PC-9 (cell line): Measurements from ENCODE around the gene ZDHHC16. TPM values are rescaled to one million over a fixed set of nuclear protein-coding genes. Genes with fewer than 3 reads are reported as not detected.
"Not testable (repeated sequence)": the region's sequence is repeated elsewhere in the genome, so short reads cannot be mapped to it uniquely, and the experiment has no call there.

ENCODE experiments used
- BruUV-seq: library from RNA; stranded (reverse); fragments of 400-500 nt; replicated peaks from 2 replicates; lab custom pipeline; 2021; lab: Mats Ljungman, UMichigan
- CTCF ChIA-PET: fragments of 300-600 bp; sonication (Branson Sonifier 250); formaldehyde crosslinking; loops from one replicate; lab custom pipeline; 2022; ENCODE audit warnings: antibody characterized with exemption; lab: Charles Lee
- POLR2A ChIA-PET: fragments of 300-600 bp; sonication (Branson Sonifier 250); formaldehyde crosslinking; loops from one replicate; lab custom pipeline; 2022; ENCODE audit warnings: antibody characterized with exemption; ENCODE audit not compliant: unreplicated experiment; lab: Charles Lee
- DNase-seq, 2 experiments: peaks; one replicate each; pipeline versions ENCODE4 v3.0.0 to v3.0.0-alpha.2; 2015 to 2022; ENCODE audit warnings: mixed read lengths in 1 of 2
- H2AFZ ChIP-seq: fragments of 200-600 bp; sonication (generic); 2 replicates; pipeline ENCODE4 v1.8.1; 2017; ENCODE audit warnings: antibody characterized with exemption
- H3F3A ChIP-seq: fragments of 200-600 bp; sonication (generic); 2 replicates; pipeline ENCODE4 v1.8.1; 2017; ENCODE audit warnings: antibody characterized with exemption, mild to moderate bottlenecking, low read depth; ENCODE audit not compliant: insufficient read depth
- H3K27ac ChIP-seq: fragments of 200-600 bp; sonication (generic); 2 replicates; pipeline ENCODE4 v1.6.1; 2016; ENCODE audit warnings: mixed run types
- H3K27me3 ChIP-seq: fragments of 200-600 bp; sonication (generic); 2 replicates; pipeline ENCODE4 v1.6.1; 2016; ENCODE audit warnings: low read depth, mixed run types; ENCODE audit not compliant: insufficient read depth
- H3K36me3 ChIP-seq: fragments of 200-600 bp; sonication (generic); 2 replicates; pipeline ENCODE4 v1.6.1; 2016; ENCODE audit warnings: low read depth, mixed run types
- H3K4me1 ChIP-seq: fragments of 200-600 bp; sonication (generic); replicated peaks from 2 replicates; pipeline ENCODE4 v1.6.1; 2016; ENCODE audit warnings: mixed run types; ENCODE audit not compliant: insufficient read depth
- H3K4me2 ChIP-seq: fragments of 200-600 bp; sonication (generic); 2 replicates; pipeline ENCODE4 v1.6.1; 2017; ENCODE audit warnings: mixed run types
- H3K4me3 ChIP-seq: fragments of 200-600 bp; sonication (generic); 2 replicates; pipeline ENCODE4 v1.6.1; 2016; ENCODE audit warnings: mixed run types
- H3K79me2 ChIP-seq: fragments of 200-600 bp; sonication (generic); 2 replicates; pipeline ENCODE4 v1.6.1; 2017; ENCODE audit warnings: low read depth, mixed run types
- H3K9me2 ChIP-seq: fragments of 200-600 bp; sonication (generic); 2 replicates; pipeline ENCODE4 v1.8.1; 2017; ENCODE audit warnings: mild to moderate bottlenecking; ENCODE audit not compliant: insufficient read depth
- H3K9me3 ChIP-seq: fragments of 200-600 bp; sonication (generic); 2 replicates; pipeline ENCODE4 v1.8.1; 2016; ENCODE audit warnings: low read depth; ENCODE audit not compliant: insufficient read depth
- H4K20me1 ChIP-seq: fragments of 200-600 bp; sonication (generic); 2 replicates; pipeline ENCODE4 v1.8.1; 2017; ENCODE audit not compliant: insufficient read depth
- CTCF ChIP-seq: fragments of 200-600 bp; sonication (generic); conservative IDR thresholded peaks from 2 replicates; pipeline ENCODE4 v1.6.1; 2017; ENCODE audit warnings: mixed run types, antibody characterized with exemption, mild to moderate bottlenecking, moderate library complexity
- EZH2 ChIP-seq: fragments of 200-600 bp; sonication (generic); IDR thresholded peaks from 2 replicates; pipeline ENCODE4 v1.8.0; 2017; ENCODE audit warnings: antibody characterized with exemption, low read depth
- intact Hi-C: fragments of 100-400 bp; cut with micrococcal nuclease; formaldehyde crosslinking; loops from one replicate; pipeline ENCODE4 v1.10.0; 2022; ENCODE audit not compliant: unreplicated experiment
- total RNA-seq: library from RNA; stranded (reverse); gene quantifications from 2 replicates; pipeline ENCODE4 v1.2.3, GENCODE V29; 2021

ZDHHC16 gene
- total RNA-seq, 1 experiment from 2014 or later, result 29.6 TPM

- H3K4me2 ChIP-seq, result no peak overlapping the region
Measured at GRCh38 chr10:97406064-97406463, 39.9 kb upstream of the ZDHHC16 start.

GRCh38 chr10:97406483-97406882 lies 39.5 kb upstream of the ZDHHC16 start:
- Histone ChIP-seq H3K4me1 (peaks cover 17% of the 10 kb centered on the region), H3F3A (peaks cover 25% of the 10 kb centered on the region)
- H3K36me3 ChIP-seq, H3K27ac ChIP-seq, H2AFZ ChIP-seq, H3K9me3 ChIP-seq, H4K20me1 ChIP-seq, BruUV-seq, H3K9me2 ChIP-seq, H3K4me2 ChIP-seq, POLR2A ChIA-PET, H3K79me2 ChIP-seq, DNase-seq, CTCF ChIA-PET, H3K4me3 ChIP-seq, H3K27me3 ChIP-seq: not testable (repeated sequence)
- intact Hi-C loops, result loop anchor here (5.0 to 10.0 kb wide), 2 partner anchors 41 to 308 kb away; partner anchors contain the start of genes EXOSC1, MARVELD1 and ZDHHC16

More at GRCh38 chr10:97406064-97406463, 39.9 kb upstream of the ZDHHC16 start:
- H3K4me3 ChIP-seq, result no peak overlapping the region
- DNase-seq, result no peak
- H3F3A ChIP-seq, result peaks cover 25% of the 10 kb centered on the region
- TF ChIP-seq CTCF, result no peak
- no peak for TF ChIP-seq EZH2
- H4K20me1 ChIP-seq, result no peaks in the 10 kb centered on the region
- intact Hi-C loops, result loop anchor here (5.0 to 10.0 kb wide), 2 partner anchors 41 to 309 kb away; partner anchors contain the start of genes EXOSC1, MARVELD1 and ZDHHC16
- H3K79me2 ChIP-seq, result no peaks in the 10 kb centered on the region
- POLR2A ChIA-PET, result no interaction called here
- H2AFZ ChIP-seq, result no peak overlapping the region
- H3K4me1 ChIP-seq, result peaks cover 17% of the 10 kb centered on the region
- no peaks in the 10 kb centered on the region for H3K27me3 ChIP-seq
- no peaks in the 10 kb centered on the region for H3K9me2 ChIP-seq
- CTCF ChIA-PET, result no interaction called here
- no TSS peak for BruUV-seq
- H3K36me3 ChIP-seq, result no peaks in the 10 kb centered on the region
- H3K27ac ChIP-seq, result no peak overlapping the region
- no peaks in the 10 kb centered on the region for H3K9me3 ChIP-seq

DNA sequence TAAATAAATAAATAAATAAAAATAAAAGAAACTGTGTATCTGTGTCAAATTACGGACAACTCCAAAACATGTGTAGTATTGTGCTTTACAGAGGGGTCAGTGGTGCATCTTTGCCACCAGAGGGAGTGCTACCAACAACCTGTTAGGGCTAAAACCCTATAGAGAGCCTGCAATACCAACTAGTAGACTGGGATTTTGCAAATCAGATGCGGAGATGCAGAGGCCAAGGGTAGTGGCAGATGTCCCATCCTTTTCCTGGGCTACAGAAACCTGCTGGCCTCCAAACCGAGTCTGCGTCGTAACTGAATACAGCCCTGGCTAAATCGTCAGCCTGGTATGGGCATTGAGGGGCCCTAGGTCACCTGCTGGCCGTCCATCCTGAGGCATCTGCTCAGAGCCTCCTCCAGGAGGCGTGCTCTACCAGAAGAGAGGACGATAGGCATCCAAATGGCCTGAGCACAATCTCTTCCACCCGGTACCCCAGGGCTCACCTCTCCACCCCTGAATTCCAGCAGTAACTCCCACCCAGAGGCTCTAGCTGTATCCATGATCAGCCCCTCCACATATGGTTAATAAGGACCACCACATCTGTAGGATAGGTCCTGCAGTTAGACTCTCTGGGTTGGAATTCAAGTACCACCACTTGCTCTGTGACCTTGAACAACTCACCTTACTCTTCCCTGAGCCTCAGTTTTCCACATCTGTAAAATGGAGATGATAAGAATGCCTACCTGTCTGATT lies 38.6 kb upstream of the ZDHHC16 start:
- intact Hi-C loops, result loop anchor here (1.0 to 10.0 kb wide), 3 partner anchors 40 to 307 kb away; partner anchors contain the start of genes EXOSC1, MARVELD1 and ZDHHC16
- BruUV-seq, result no TSS peak
- Histone ChIP-seq H3K9me3 (no peaks in the 10 kb centered on the region), H3K4me2 (no peak overlapping the region), H3K36me3 (no peaks in the 10 kb centered on the region), H3F3A (peaks cover 26% of the 10 kb centered on the region), H3K27ac (no peak overlapping the region), H3K79me2 (no peaks in the 10 kb centered on the region), H4K20me1 (no peaks in the 10 kb centered on the region), H3K4me3 (no peak overlapping the region), H2AFZ (no peak overlapping the region), H3K27me3 (no peaks in the 10 kb centered on the region), H3K4me1 (peaks cover 17% of the 10 kb centered on the region), H3K9me2 (no peaks in the 10 kb centered on the region)
- DNase-seq, result peak; percentile 34 to 48
- ChIA-PET POLR2A (no interaction called here), CTCF (no interaction called here)
- TF ChIP-seq EZH2 (no peak), CTCF (peak; percentile 67)
